ENCODE data around the gene COQ10B.

DNA sequence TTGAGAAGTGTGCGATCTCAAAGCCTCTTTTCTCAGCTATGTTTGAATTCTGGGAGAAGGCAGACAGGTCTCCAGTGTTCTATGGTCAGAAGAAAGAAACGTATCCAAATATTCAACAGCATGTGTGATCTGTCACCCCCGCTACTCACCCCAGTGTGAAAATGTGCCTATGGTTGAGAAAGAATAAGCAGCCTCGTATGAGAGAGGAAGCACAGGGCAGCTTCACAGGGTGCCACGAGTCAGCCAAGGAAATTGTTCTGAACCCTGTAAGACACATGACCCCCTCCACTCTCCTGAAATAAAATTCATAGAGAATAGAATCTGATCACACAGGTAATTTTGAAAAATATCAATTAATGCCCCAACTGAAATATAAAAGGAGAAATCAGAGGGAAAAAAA is 10.5 kb upstream of the COQ10B start:
- TF ChIP-seq, protein P1, sequence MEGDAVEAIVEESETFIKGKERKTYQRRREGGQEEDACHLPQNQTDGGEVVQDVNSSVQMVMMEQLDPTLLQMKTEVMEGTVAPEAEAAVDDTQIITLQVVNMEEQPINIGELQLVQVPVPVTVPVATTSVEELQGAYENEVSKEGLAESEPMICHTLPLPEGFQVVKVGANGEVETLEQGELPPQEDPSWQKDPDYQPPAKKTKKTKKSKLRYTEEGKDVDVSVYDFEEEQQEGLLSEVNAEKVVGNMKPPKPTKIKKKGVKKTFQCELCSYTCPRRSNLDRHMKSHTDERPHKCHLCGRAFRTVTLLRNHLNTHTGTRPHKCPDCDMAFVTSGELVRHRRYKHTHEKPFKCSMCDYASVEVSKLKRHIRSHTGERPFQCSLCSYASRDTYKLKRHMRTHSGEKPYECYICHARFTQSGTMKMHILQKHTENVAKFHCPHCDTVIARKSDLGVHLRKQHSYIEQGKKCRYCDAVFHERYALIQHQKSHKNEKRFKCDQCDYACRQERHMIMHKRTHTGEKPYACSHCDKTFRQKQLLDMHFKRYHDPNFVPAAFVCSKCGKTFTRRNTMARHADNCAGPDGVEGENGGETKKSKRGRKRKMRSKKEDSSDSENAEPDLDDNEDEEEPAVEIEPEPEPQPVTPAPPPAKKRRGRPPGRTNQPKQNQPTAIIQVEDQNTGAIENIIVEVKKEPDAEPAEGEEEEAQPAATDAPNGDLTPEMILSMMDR (IDR thresholded peaks at IDR 0.05 in 4 of 5, conservative IDR thresholded peaks at IDR 0.05 in 1 of 5): no peak
- no peak for TF ChIP-seq POLR2A (IDR thresholded peaks at IDR 0.05)
